ENCODE results near the gene PIN1. TPM values are rescaled to one million over a fixed set of nuclear protein-coding genes. Genes with fewer than 3 reads are reported as not detected.

PIN1 gene
- total and polyA plus RNA-seq, 2 of the 8 experiments (the other 6 are each of a cell fraction or from before 2014, with no cell fraction given), result 78.3 to 90.8 TPM

GRCh38 chr19:9883764-9884163 lies 48.6 kb downstream of the PIN1 start:
- no peak overlapping the region for H3K4me3 ChIP-seq (ENCODE audit: extremely low read depth in 1 of 4, insufficient read depth in 2 of 4, low read depth in 3 of 4, low read length in 4 of 4)
- H2AK5ac ChIP-seq (ENCODE audit: low read depth, low read length), result no peak overlapping the region
- 89% methylated on average over 12 of the region's 12 CpGs; no CpG with 5 or more reads in 1 of the 2 experiments for WGBS, 2 experiments (ENCODE audit: extremely low coverage in 1 of 2, insufficient coverage in 1 of 2, insufficient read length in 1 of 2, insufficient replicate concordance in 2 of 2, low coverage in 1 of 2, low lambda C conversion rate in 2 of 2, missing lambda C conversion rate in 1 of 2)
- no peak overlapping the region for H3K56ac ChIP-seq (replicated peaks; ENCODE audit: insufficient read length, low read depth, low read length)
- CTCF ChIA-PET (ENCODE audit: partially characterized antibody), result interaction anchor here (0.7 to 4.4 kb wide), 10 partner anchors 10 to 352 kb away, joined by 3 to 25 read pairs (median 4); no protein-coding TSS in a partner anchor
- H3K79me1 ChIP-seq (ENCODE audit: low read depth, low read length), result peaks cover 4% of the 10 kb centered on the region
- H3K23ac ChIP-seq (ENCODE audit: insufficient read length), result no peak overlapping the region
- TF ChIP-seq SIX5 (IDR thresholded peaks at IDR 0.05; ENCODE audit: low read depth, low read length) (no peak), EZH2 (IDR thresholded peaks at IDR 0.05; ENCODE audit: low read depth, low read length, severe bottlenecking) (no peak), SRF (IDR thresholded peaks at IDR 0.05; ENCODE audit: low read depth, low read length) (no peak), GABPA (IDR thresholded peaks at IDR 0.05; ENCODE audit: borderline replicate concordance, insufficient read depth, low read length) (no peak), JUND (IDR thresholded peaks at IDR 0.05; ENCODE audit: low read length) (no peak), FOSL1 (IDR thresholded peaks at IDR 0.05; ENCODE audit: insufficient read depth, low read depth, low read length) (no peak), POU5F1 (IDR thresholded peaks at IDR 0.05; ENCODE audit: low read depth, low read length) (no peak)
- TF ChIP-seq, protein P1, sequence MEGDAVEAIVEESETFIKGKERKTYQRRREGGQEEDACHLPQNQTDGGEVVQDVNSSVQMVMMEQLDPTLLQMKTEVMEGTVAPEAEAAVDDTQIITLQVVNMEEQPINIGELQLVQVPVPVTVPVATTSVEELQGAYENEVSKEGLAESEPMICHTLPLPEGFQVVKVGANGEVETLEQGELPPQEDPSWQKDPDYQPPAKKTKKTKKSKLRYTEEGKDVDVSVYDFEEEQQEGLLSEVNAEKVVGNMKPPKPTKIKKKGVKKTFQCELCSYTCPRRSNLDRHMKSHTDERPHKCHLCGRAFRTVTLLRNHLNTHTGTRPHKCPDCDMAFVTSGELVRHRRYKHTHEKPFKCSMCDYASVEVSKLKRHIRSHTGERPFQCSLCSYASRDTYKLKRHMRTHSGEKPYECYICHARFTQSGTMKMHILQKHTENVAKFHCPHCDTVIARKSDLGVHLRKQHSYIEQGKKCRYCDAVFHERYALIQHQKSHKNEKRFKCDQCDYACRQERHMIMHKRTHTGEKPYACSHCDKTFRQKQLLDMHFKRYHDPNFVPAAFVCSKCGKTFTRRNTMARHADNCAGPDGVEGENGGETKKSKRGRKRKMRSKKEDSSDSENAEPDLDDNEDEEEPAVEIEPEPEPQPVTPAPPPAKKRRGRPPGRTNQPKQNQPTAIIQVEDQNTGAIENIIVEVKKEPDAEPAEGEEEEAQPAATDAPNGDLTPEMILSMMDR (IDR thresholded peaks at IDR 0.05; ENCODE audit: control extremely low read depth in 1 of 3, insufficient read depth in 1 of 3, low read depth in 1 of 3, low read length in 3 of 3), result no peak
- peak overlapping the region; percentile 57 for H4K5ac ChIP-seq (ENCODE audit: insufficient read length, low read depth, low read length)
- no peak for DNase-seq (ENCODE audit: low read depth in 1 of 2, low spot score in 2 of 2)
- no peak overlapping the region for H2BK120ac ChIP-seq (replicated peaks; ENCODE audit: low read depth, low read length)
- no peak overlapping the region for H3K14ac ChIP-seq (ENCODE audit: insufficient read length)
- no peak overlapping the region for H2AFZ ChIP-seq (ENCODE audit: low read length)
- H3K79me2 ChIP-seq (ENCODE audit: control insufficient read depth in 1 of 2, insufficient read depth in 2 of 2, low read length in 2 of 2), result no peaks in the 10 kb centered on the region; a peak in 1 of 4 replicates
- no peak overlapping the region for H3K18ac ChIP-seq (ENCODE audit: extremely low read depth, low read length)
- no peak for FAIRE-seq
- peak overlapping the region in 2 of 4 experiments; percentile 11 to 44; a peak in 2 of 7 replicates for H3K9ac ChIP-seq (replicated peaks in 1 of 4; ENCODE audit: extremely low read depth in 1 of 4, low read depth in 3 of 4, low read length in 3 of 4)
- no peak overlapping the region for H2BK20ac ChIP-seq (ENCODE audit: low read length)
- no peak overlapping the region for H3K4ac ChIP-seq (replicated peaks; ENCODE audit: insufficient read length, low read depth, low read length)
- peak overlapping the region; percentile 14 for H4K91ac ChIP-seq (replicated peaks; ENCODE audit: insufficient read length, low read length)
- no peaks in the 10 kb centered on the region for H3K23me2 ChIP-seq (ENCODE audit: low read depth, low read length)
- H2BK5ac ChIP-seq (ENCODE audit: low read depth, low read length), result no peak overlapping the region
- H4K20me1 ChIP-seq (replicated peaks in 1 of 2; ENCODE audit: control insufficient read depth in 1 of 2, insufficient read depth in 2 of 2, low read length in 2 of 2), result peaks cover 3 to 10% of the 10 kb centered on the region in 2 experiments
- H4K8ac ChIP-seq (ENCODE audit: extremely low read depth, insufficient read depth, low read length), result no peak overlapping the region
- H3K27me3 ChIP-seq (replicated peaks in 1 of 4; ENCODE audit: control insufficient read depth in 3 of 4, extremely low read depth in 1 of 4, insufficient read depth in 3 of 4, low read length in 3 of 4), result no peaks in the 10 kb centered on the region
- POLR2A ChIA-PET (ENCODE audit: partially characterized antibody), result interaction anchor here (0.6 to 2.2 kb wide), 6 partner anchors 9 to 26 kb away, joined by 3 to 12 read pairs (median 6); no protein-coding TSS in a partner anchor
- peaks cover 0 to 8% (median 0%) of the 10 kb centered on the region in 4 experiments; a peak in 4 of 7 replicates for H3K4me1 ChIP-seq (replicated peaks in 1 of 4; ENCODE audit: control insufficient read depth in 3 of 4, insufficient read depth in 4 of 4, low read length in 3 of 4)
- H3K36me3 ChIP-seq (ENCODE audit: control insufficient read depth in 2 of 4, insufficient read depth in 4 of 4, low read length in 3 of 4), result no peaks in the 10 kb centered on the region
- H2BK12ac ChIP-seq (ENCODE audit: low read depth, low read length), result no peak overlapping the region
- no peak overlapping the region for H2BK15ac ChIP-seq (ENCODE audit: low read length)
- H3K4me2 ChIP-seq (ENCODE audit: insufficient read depth in 1 of 2, low read depth in 2 of 2, low read length in 2 of 2), result peak overlapping the region in 1 of 2 experiments; percentile 12; a peak in 1 of 4 replicates
- no peaks in the 10 kb centered on the region for H3K9me3 ChIP-seq (ENCODE audit: insufficient read depth in 2 of 2, low read depth in 1 of 2, low read length in 1 of 2)
- H3K27ac ChIP-seq (ENCODE audit: low read depth, low read length), result no peak overlapping the region
